ENCODE data around the gene ST8SIA6.

The ST8SIA6 gene

DNA sequence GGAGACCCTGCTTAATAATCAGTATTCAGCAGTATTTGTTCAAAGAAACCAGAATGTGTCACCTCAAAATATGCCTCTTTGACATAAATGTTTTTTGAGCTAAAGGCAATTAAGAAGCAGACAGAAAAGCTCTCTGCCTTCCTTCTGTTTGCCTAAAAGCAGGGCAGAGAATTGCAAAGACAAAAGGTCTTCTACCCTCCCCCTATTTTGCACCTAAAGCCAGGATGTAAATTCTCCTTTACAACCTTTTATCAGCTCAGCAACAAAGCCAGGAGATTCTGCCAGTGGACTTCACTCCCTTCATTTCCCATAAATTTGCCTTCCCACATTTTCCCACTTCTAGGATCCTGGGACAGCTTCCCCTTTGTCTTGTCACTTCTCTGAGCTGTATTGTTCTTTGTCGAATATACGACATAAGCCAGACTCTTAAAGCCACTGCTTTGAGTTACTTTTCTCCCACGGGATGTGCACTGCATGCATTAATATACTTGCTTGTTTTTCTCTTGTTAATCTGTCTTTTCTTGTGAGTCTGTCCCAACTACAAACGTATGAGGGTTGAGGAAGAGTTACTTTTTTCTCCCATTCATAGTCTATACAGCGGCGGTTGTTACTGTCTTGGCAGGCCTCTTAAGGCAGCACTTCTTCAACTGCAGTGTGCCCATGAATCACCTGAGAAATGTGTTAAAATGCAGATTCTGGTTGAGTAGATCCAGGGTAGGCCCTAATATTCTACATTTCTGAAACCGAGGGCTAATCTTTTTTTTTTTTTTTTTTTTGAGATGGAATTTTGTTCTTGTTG, 48.2 kb downstream of the ST8SIA6 start:
- Histone ChIP-seq H3K36me3 (ENCODE audit: control insufficient read depth in 2 of 2, insufficient read depth in 1 of 2, low read length in 2 of 2) (no peaks in the 10 kb centered on the region; a peak in 1 of 3 replicates), H3K4me1 (ENCODE audit: control insufficient read depth, insufficient read depth, low read length) (no peaks in the 10 kb centered on the region), H3K27ac (ENCODE audit: extremely low read depth, low read depth, low read length) (no peak overlapping the region), H3K4me3 (ENCODE audit: low read depth, low read length) (no peak overlapping the region), H3K9me3 (ENCODE audit: control insufficient read depth, insufficient read depth, low read depth, low read length) (no peaks in the 10 kb centered on the region)
- POLR2A ChIA-PET: no interaction called here
- CTCF ChIA-PET: interaction anchor here (0.5 to 1.3 kb wide), 2 partner anchors 553 to 803 kb away, joined by 3 to 4 read pairs; no protein-coding TSS in a partner anchor
- no peak for TF ChIP-seq YY2 (tag by site-specific recombination; IDR thresholded peaks at IDR 0.05)

DNA sequence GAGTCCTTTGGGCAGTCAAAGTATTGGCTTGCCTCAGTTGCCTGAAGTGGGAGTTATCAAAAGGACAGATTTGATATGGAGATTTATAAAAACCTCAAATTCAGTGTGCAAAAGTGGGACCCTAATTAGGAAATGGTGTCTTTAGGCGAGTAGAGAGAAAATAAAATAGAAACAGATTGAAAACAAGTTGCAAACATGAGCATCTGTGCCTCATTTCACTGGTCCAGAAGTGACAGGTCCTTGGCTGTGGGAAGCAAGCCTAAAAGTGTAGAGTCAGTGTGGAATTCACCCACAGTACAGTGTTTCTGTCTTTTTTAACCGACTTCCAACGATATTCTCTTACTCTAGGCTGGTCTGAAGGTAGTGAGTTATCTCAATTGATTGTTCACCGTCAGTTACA, 51.2 kb downstream of the ST8SIA6 start:
- TF ChIP-seq EGR2 (tag by site-specific recombination; IDR thresholded peaks at IDR 0.05; ENCODE audit: low read depth) (no peak), ZNF16 (tag by site-specific recombination; IDR thresholded peaks at IDR 0.05; ENCODE audit: low read depth) (no peak), ZFP41 (tag by site-specific recombination; IDR thresholded peaks at IDR 0.05; ENCODE audit: borderline replicate concordance) (no peak), WT1 (tag by site-specific recombination; IDR thresholded peaks at IDR 0.05) (no peak), ZNF514 (tag by site-specific recombination; IDR thresholded peaks at IDR 0.05) (no peak), YY1 (tag by site-specific recombination; IDR thresholded peaks at IDR 0.05) (no peak), ZNF677 (tag by site-specific recombination; IDR thresholded peaks at IDR 0.05) (no peak), ZNF184 (tag by site-specific recombination; IDR thresholded peaks at IDR 0.05) (no peak), ZNF707 (tag by site-specific recombination; IDR thresholded peaks at IDR 0.05) (no peak), ZBTB21 (tag by site-specific recombination; IDR thresholded peaks at IDR 0.05) (no peak), TRIM28 (IDR thresholded peaks at IDR 0.05; ENCODE audit: borderline replicate concordance, low read length) (no peak), SETDB1 (IDR thresholded peaks at IDR 0.05; ENCODE audit: insufficient read length, low read length) (no peak), ZNF433 (tag by site-specific recombination; IDR thresholded peaks at IDR 0.05; ENCODE audit: low read depth) (no peak), ZNF391 (tag by site-specific recombination; IDR thresholded peaks at IDR 0.05; ENCODE audit: borderline replicate concordance, low read depth) (no peak), ZNF843 (tag by site-specific recombination; IDR thresholded peaks at IDR 0.05) (no peak), KLF16 (tag by site-specific recombination; IDR thresholded peaks at IDR 0.05) (no peak), KLF7 (tag by site-specific recombination; IDR thresholded peaks at IDR 0.05; ENCODE audit: borderline replicate concordance) (no peak)
- TF ChIP-seq, protein P1, sequence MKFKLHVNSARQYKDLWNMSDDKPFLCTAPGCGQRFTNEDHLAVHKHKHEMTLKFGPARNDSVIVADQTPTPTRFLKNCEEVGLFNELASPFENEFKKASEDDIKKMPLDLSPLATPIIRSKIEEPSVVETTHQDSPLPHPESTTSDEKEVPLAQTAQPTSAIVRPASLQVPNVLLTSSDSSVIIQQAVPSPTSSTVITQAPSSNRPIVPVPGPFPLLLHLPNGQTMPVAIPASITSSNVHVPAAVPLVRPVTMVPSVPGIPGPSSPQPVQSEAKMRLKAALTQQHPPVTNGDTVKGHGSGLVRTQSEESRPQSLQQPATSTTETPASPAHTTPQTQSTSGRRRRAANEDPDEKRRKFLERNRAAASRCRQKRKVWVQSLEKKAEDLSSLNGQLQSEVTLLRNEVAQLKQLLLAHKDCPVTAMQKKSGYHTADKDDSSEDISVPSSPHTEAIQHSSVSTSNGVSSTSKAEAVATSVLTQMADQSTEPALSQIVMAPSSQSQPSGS (tag by site-specific recombination; IDR thresholded peaks at IDR 0.05; ENCODE audit: low read depth): no peak
- TF ChIP-seq, protein P2, sequence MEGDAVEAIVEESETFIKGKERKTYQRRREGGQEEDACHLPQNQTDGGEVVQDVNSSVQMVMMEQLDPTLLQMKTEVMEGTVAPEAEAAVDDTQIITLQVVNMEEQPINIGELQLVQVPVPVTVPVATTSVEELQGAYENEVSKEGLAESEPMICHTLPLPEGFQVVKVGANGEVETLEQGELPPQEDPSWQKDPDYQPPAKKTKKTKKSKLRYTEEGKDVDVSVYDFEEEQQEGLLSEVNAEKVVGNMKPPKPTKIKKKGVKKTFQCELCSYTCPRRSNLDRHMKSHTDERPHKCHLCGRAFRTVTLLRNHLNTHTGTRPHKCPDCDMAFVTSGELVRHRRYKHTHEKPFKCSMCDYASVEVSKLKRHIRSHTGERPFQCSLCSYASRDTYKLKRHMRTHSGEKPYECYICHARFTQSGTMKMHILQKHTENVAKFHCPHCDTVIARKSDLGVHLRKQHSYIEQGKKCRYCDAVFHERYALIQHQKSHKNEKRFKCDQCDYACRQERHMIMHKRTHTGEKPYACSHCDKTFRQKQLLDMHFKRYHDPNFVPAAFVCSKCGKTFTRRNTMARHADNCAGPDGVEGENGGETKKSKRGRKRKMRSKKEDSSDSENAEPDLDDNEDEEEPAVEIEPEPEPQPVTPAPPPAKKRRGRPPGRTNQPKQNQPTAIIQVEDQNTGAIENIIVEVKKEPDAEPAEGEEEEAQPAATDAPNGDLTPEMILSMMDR (tag by site-specific recombination; IDR thresholded peaks at IDR 0.05): no peak
- TF ChIP-seq, protein P3, sequence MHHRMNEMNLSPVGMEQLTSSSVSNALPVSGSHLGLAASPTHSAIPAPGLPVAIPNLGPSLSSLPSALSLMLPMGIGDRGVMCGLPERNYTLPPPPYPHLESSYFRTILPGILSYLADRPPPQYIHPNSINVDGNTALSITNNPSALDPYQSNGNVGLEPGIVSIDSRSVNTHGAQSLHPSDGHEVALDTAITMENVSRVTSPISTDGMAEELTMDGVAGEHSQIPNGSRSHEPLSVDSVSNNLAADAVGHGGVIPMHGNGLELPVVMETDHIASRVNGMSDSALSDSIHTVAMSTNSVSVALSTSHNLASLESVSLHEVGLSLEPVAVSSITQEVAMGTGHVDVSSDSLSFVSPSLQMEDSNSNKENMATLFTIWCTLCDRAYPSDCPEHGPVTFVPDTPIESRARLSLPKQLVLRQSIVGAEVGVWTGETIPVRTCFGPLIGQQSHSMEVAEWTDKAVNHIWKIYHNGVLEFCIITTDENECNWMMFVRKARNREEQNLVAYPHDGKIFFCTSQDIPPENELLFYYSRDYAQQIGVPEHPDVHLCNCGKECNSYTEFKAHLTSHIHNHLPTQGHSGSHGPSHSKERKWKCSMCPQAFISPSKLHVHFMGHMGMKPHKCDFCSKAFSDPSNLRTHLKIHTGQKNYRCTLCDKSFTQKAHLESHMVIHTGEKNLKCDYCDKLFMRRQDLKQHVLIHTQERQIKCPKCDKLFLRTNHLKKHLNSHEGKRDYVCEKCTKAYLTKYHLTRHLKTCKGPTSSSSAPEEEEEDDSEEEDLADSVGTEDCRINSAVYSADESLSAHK (tag by site-specific recombination; IDR thresholded peaks at IDR 0.05): no peak
- Histone ChIP-seq H3K9me3 (ENCODE audit: control insufficient read depth, insufficient read depth, low read depth, low read length) (no peaks in the 10 kb centered on the region), H3K4me3 (ENCODE audit: low read depth, low read length) (no peak overlapping the region), H3K36me3 (ENCODE audit: control insufficient read depth in 2 of 2, insufficient read depth in 1 of 2, low read length in 2 of 2) (no peaks in the 10 kb centered on the region; a peak in 1 of 3 replicates), H3K4me1 (ENCODE audit: control insufficient read depth, insufficient read depth, low read length) (no peaks in the 10 kb centered on the region), H3K27ac (ENCODE audit: extremely low read depth, low read depth, low read length) (no peak overlapping the region)
- CTCF ChIA-PET: no interaction called here
- POLR2A ChIA-PET: no interaction called here

Data from HEK293 (cell line).